Measurements from ENCODE around the gene EXOSC2.

Gene EXOSC2

DNA sequence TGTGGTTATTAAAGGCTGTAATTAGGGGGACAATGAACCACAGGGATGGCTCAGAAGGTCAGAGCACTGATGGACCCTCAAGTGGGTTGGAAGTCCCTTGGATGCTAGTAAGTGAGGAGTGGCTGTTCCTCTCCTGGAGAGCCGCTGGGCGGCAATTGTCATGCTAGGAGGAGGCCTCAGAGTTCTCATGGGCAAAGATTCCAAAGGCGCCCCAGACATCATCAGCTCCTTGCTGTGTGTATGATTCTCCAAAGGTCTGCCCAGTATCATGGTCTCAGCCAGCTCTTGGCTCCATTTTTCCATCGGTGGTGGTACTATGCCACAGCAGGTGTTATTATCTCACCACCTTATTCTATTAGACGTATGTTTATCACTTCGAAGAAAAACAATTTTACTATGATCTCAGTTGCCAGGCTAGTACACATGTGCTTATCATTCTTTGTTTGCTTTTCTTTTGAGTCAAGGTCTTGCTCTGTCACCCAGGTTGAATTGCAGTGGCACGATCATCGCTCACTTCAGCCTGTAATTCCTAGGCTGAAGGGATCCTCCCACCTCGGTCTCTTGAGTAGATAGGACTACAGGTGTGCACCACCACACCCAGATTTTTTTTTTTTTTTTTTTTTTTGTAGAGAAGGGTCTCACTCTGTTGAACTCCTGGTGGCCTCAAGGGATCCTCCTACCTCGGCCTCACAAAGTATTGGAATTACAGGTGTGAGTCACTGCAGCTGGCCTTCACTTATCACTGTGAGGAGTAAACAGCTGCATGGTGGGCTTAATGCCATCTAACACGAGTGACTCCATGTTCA, 46.8 kb downstream of the EXOSC2 start:
- Histone ChIP-seq H3F3A (ENCODE audit: insufficient read depth) (no peaks in the 10 kb centered on the region), H4K20me1 (ENCODE audit: low read depth, low read length) (no peaks in the 10 kb centered on the region), H3K9me3 (ENCODE audit: insufficient read depth, low read length) (no peaks in the 10 kb centered on the region), H3K36me3 (ENCODE audit: low read length) (no peaks in the 10 kb centered on the region), H3K79me2 (ENCODE audit: insufficient read depth, low read length) (0 out of 2 replicates have a peak, but pooled peaks cover 2% of the 10 kb centered on the region), H2AFZ (ENCODE audit: low read depth, low read length, severe bottlenecking) (no peak overlapping the region), H3K9me2 (replicated peaks; ENCODE audit: insufficient read depth, low read length) (no peaks in the 10 kb centered on the region), H3K4me2 (ENCODE audit: low read depth, low read length, poor library complexity, severe bottlenecking) (no peak overlapping the region), H3K9ac (ENCODE audit: low read length) (no peak overlapping the region), H3K4me3 (ENCODE audit: insufficient read depth, low read length, poor library complexity, severe bottlenecking) (no peak overlapping the region), H3K27me3 (ENCODE audit: low read length) (no peaks in the 10 kb centered on the region), H3K27ac (ENCODE audit: low read depth, low read length) (no peak overlapping the region)
- no peak for TF ChIP-seq EZH2phosphoT487 (conservative IDR thresholded peaks at IDR 0.05; ENCODE audit: low read length)
- TF ChIP-seq, protein P1, sequence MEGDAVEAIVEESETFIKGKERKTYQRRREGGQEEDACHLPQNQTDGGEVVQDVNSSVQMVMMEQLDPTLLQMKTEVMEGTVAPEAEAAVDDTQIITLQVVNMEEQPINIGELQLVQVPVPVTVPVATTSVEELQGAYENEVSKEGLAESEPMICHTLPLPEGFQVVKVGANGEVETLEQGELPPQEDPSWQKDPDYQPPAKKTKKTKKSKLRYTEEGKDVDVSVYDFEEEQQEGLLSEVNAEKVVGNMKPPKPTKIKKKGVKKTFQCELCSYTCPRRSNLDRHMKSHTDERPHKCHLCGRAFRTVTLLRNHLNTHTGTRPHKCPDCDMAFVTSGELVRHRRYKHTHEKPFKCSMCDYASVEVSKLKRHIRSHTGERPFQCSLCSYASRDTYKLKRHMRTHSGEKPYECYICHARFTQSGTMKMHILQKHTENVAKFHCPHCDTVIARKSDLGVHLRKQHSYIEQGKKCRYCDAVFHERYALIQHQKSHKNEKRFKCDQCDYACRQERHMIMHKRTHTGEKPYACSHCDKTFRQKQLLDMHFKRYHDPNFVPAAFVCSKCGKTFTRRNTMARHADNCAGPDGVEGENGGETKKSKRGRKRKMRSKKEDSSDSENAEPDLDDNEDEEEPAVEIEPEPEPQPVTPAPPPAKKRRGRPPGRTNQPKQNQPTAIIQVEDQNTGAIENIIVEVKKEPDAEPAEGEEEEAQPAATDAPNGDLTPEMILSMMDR (IDR thresholded peaks at IDR 0.05; ENCODE audit: insufficient read depth, low read length, poor library complexity, severe bottlenecking) = no peak

DNA sequence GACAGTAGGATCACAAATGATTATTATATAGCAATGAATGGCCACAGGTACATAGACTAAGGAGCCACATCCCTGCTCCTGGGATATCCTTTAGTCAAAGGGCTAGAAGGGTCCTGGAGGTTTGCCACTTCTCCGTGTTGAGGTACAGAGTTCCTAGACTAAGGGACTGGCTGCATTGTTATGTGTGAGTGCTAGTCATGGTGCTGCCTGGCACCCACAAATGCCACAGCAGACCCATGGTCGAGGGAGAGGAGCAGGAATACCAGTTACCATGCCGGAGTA, 47.4 kb downstream of the EXOSC2 start:
- Histone ChIP-seq H2AFZ (ENCODE audit: low read depth, low read length, severe bottlenecking) (no peak overlapping the region), H3K9me2 (replicated peaks; ENCODE audit: insufficient read depth, low read length) (no peaks in the 10 kb centered on the region), H3K9ac (ENCODE audit: low read length) (no peak overlapping the region), H3K27me3 (ENCODE audit: low read length) (no peaks in the 10 kb centered on the region), H3K4me3 (ENCODE audit: insufficient read depth, low read length, poor library complexity, severe bottlenecking) (no peak overlapping the region), H3F3A (ENCODE audit: insufficient read depth) (no peaks in the 10 kb centered on the region), H3K36me3 (ENCODE audit: low read length) (no peaks in the 10 kb centered on the region), H4K20me1 (ENCODE audit: low read depth, low read length) (no peaks in the 10 kb centered on the region), H3K27ac (ENCODE audit: low read depth, low read length) (no peak overlapping the region), H3K79me2 (ENCODE audit: insufficient read depth, low read length) (no peaks in the 10 kb centered on the region), H3K4me2 (ENCODE audit: low read depth, low read length, poor library complexity, severe bottlenecking) (no peak overlapping the region), H3K9me3 (ENCODE audit: insufficient read depth, low read length) (no peaks in the 10 kb centered on the region)
- TF ChIP-seq, protein P1 (IDR thresholded peaks at IDR 0.05; ENCODE audit: insufficient read depth, low read length, poor library complexity, severe bottlenecking) = no peak
- TF ChIP-seq EZH2phosphoT487 (conservative IDR thresholded peaks at IDR 0.05; ENCODE audit: low read length) = no peak

DNA sequence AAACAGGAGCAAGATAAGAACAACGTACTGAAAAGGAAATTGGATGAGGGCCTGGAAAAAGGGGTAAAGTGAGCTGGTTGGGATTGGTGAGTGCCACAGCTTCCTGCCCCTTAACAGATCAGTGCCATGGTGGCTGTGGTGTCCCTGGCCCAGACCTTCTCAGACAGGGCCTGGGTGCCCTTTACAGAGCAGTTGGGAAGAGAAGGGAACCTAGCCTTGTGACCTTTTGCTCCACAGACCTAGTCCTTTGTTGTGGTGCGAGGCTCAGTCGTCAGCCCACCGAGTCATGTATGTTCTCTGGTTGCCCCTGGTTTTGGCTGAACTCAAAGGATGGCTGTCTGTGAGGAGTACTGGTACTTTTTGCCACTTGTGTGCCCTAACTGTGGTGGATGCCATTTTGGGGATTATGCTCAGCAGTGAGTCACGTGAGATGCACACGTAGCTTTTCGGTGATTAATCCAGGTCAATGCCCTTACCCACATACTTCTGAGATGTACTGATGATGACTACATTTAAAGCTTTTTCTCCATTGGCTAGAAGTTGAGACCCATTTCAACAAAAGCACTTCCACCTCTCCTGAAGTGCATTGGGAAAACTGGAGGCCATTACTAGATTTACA, 48.4 kb downstream of the EXOSC2 start:
- Histone ChIP-seq H3K4me2 (ENCODE audit: low read depth, low read length, poor library complexity, severe bottlenecking) (no peak overlapping the region), H3K27ac (ENCODE audit: low read depth, low read length) (no peak overlapping the region), H3K9me3 (ENCODE audit: insufficient read depth, low read length) (no peaks in the 10 kb centered on the region), H3F3A (ENCODE audit: insufficient read depth) (no peaks in the 10 kb centered on the region), H3K36me3 (ENCODE audit: low read length) (no peaks in the 10 kb centered on the region), H2AFZ (ENCODE audit: low read depth, low read length, severe bottlenecking) (no peak overlapping the region), H3K9me2 (replicated peaks; ENCODE audit: insufficient read depth, low read length) (no peaks in the 10 kb centered on the region), H3K4me3 (ENCODE audit: insufficient read depth, low read length, poor library complexity, severe bottlenecking) (no peak overlapping the region), H4K20me1 (ENCODE audit: low read depth, low read length) (no peaks in the 10 kb centered on the region), H3K79me2 (ENCODE audit: insufficient read depth, low read length) (no peaks in the 10 kb centered on the region), H3K9ac (ENCODE audit: low read length) (no peak overlapping the region), H3K27me3 (ENCODE audit: low read length) (no peaks in the 10 kb centered on the region)
- no peak for TF ChIP-seq EZH2phosphoT487 (conservative IDR thresholded peaks at IDR 0.05; ENCODE audit: low read length)
- TF ChIP-seq, protein P1 (IDR thresholded peaks at IDR 0.05; ENCODE audit: insufficient read depth, low read length, poor library complexity, severe bottlenecking) = no peak

Data from SU-DHL-6 (cell line).